ENCODE data around the gene BTRC.

BTRC gene

GRCh38 chr10:101453318-101453717 lies 99.4 kb downstream of the BTRC start:
- no peak overlapping the region for H3K4me3 ChIP-seq (ENCODE audit: low read length)
- TF ChIP-seq ZNF274 (IDR thresholded peaks at IDR 0.05; ENCODE audit: low read depth, low read length), result no peak

DNA sequence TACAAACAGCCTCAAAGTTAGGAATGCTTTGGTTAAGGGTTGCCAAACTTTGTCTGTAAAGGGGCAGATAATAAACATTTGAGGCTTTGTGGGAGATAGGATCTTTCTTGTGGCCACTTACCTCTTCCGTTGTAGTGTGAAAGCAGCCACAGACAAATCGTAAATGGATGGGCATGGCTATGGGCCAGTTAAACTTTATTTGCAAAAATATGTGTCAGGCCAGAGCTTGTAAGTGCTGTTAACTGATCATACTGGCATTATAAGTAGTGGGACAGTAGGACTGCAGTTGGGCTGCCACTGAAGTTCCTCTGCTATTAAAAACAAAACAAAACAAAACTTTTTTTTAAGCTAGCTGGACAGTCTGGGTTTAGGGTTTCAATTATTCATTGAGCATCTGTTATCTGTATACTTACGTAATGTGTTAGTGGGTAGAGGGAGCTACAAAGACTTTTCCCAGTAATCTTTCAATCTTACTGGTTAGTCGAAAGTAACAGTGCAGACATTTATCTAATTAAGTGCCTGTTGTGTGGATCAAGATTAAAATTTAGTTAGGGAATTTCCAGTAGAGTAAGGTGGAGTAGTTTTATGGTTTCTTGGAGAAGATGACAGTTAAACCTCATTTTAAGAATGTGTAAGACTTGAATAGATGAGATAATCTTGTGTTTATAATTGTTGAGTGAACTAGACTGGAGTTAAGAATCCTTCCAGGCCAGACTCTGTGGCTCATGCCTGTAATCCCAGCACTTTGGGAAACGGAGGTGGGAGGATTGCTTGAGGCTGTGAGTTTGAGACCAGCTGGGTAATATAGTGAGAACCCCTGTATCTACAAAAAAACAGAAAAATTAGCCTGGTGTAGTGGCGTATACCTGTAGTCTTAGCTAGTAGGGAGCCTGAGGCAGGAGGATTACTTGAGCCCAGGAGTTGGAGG lies 100.1 kb downstream of the BTRC start:
- TF ChIP-seq ZNF274 (IDR thresholded peaks at IDR 0.05; ENCODE audit: low read depth, low read length), result no peak
- no peak overlapping the region for H3K4me3 ChIP-seq (ENCODE audit: low read length)

DNA sequence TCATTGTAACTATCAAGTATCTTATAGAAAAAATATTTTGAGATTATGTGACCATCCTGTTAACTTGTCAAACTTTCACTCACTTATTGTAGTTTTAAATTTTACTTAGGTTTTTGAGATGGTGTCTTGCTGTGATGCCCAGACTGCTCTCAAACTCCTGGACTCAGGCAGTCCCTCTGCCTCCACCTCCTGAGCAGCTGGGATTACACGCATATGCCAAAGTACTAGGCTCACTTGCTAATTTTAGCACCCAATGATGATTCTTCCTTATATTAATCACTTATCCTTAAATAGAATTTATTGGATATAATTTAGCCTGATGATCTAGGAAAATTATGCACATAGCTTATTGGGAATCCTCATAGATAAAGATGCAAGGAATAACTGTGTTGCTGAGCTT lies 104.9 kb downstream of the BTRC start:
- no peak overlapping the region for H3K4me3 ChIP-seq (ENCODE audit: low read length)
- no peak for TF ChIP-seq ZNF274 (IDR thresholded peaks at IDR 0.05; ENCODE audit: low read depth, low read length)

- TF ChIP-seq ZNF274 (IDR thresholded peaks at IDR 0.05; ENCODE audit: low read depth, low read length), result no peak
- no peak overlapping the region for H3K4me3 ChIP-seq (ENCODE audit: low read length)
Measured at GRCh38 chr10:101464082-101464481, 110.1 kb downstream of the BTRC start.

DNA sequence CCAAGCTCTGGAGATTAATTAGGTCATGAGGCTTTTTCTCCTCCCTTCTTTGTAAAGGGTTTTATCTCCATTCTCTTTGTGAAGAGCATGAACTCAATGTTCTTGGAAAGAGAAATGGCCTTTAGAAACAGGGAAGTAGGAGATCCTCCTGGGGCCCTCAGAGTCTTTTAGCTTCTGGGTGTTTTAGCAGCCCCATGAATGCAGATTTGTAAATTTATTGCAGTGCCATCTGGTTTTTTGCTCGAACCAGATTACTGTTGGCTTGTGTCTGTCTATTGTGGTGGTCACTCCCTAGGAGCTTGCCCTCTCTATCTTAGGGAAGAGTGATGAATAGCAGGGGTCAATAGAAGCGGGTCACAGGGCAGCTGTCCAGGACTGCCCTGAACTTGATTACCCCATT lies 110.6 kb downstream of the BTRC start:
- TF ChIP-seq ZNF274 (IDR thresholded peaks at IDR 0.05; ENCODE audit: low read depth, low read length), result no peak
- no peak overlapping the region for H3K4me3 ChIP-seq (ENCODE audit: low read length)

- TF ChIP-seq ZNF274 (IDR thresholded peaks at IDR 0.05; ENCODE audit: low read depth, low read length), result no peak
- H3K4me3 ChIP-seq (ENCODE audit: low read length), result no peak overlapping the region
Measured at GRCh38 chr10:101466016-101466912, 112.3 kb downstream of the BTRC start.

- H3K4me3 ChIP-seq (ENCODE audit: low read length), result no peak overlapping the region
- no peak for TF ChIP-seq ZNF274 (IDR thresholded peaks at IDR 0.05; ENCODE audit: low read depth, low read length)
Measured at GRCh38 chr10:101467286-101467770, 113.4 kb downstream of the BTRC start.

GRCh38 chr10:101468159-101468558 lies 114.2 kb downstream of the BTRC start:
- no peak overlapping the region for H3K4me3 ChIP-seq (ENCODE audit: low read length)

GRCh38 chr10:101476383-101476782 lies 122.4 kb downstream of the BTRC start:
- H3K4me3 ChIP-seq (ENCODE audit: low read length), result no peak overlapping the region
- TF ChIP-seq ZNF274 (IDR thresholded peaks at IDR 0.05; ENCODE audit: low read depth, low read length), result no peak

More at GRCh38 chr10:101468159-101468558, 114.2 kb downstream of the BTRC start:
- no peak for TF ChIP-seq ZNF274 (IDR thresholded peaks at IDR 0.05; ENCODE audit: low read depth, low read length)

DNA sequence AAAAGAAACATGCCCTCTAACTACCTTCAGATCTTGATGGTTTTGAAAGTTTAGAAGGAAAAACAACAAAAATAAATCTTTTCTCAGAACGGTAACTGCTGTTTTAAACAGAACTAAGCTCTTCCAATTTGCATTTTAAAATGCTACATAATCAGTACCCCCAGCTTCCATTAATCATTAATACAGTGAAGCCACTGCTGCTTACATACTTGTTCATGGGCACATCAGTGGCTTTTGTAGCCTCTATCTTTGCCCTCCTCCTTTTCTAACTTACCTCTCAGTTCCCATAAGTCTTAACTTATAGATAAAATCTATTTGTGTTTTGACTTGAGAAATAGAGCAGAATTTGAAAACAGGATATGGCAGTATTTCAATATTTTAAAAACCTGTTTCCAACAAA lies 125.0 kb downstream of the BTRC start:
- no peak overlapping the region for H3K4me3 ChIP-seq (ENCODE audit: low read length)
- no peak for TF ChIP-seq ZNF274 (IDR thresholded peaks at IDR 0.05; ENCODE audit: low read depth, low read length)

DNA sequence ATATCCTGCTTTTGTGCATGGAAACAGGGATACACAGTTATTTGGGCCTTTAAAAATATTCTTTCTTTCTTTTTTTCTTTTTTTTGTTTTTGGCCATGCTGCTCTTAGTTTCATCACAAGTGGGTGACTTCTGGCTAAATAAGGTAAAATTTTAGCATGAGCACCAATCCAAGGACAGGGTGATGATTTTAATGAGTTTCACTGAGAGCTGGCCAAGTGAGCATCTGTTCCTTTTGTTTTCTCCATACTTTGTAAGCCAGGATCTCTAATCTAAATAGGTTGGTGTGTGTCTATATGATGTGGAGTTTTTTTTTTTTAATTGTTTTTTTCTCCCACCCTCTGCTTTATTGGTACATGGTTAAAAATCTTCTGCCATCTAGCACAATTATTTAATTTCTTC lies 127.3 kb downstream of the BTRC start:
- H3K4me3 ChIP-seq (ENCODE audit: low read length), result no peak overlapping the region
- no peak for TF ChIP-seq ZNF274 (IDR thresholded peaks at IDR 0.05; ENCODE audit: low read depth, low read length)

GRCh38 chr10:101482568-101482967 lies 128.6 kb downstream of the BTRC start:
- no peak for TF ChIP-seq ZNF274 (IDR thresholded peaks at IDR 0.05; ENCODE audit: low read depth, low read length)
- no peak overlapping the region for H3K4me3 ChIP-seq (ENCODE audit: low read length)

DNA sequence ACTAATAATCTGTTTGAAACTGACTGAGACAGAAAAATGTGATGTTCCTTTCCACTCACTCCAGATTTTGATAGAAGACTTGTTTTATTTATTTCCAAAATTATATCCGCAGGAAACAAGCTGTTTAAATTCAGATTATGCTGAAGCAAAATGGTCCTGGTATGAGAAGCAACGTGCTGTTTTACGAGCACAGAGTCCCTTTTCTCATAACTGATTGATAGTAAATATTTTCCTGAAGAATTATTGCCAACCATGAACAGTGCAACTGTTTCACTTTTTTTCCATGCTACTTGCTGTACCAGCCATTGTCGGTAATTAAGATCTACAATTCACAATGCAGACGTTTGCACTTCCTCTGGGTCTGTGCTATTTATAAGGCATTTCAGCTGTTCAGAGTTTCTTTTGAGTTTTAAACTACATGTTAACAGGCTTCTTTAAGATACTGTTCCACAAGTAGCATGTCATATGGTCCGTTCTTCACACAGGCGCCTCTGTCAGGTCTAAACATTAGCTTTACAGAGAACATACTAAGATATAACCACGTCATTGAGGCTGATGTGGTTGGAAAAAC lies 130.3 kb downstream of the BTRC start:
- H3K4me3 ChIP-seq (ENCODE audit: low read length), result no peak overlapping the region
- TF ChIP-seq ZNF274 (IDR thresholded peaks at IDR 0.05; ENCODE audit: low read depth, low read length), result no peak

- H3K4me3 ChIP-seq (ENCODE audit: low read length), result no peak overlapping the region
- no peak for TF ChIP-seq ZNF274 (IDR thresholded peaks at IDR 0.05; ENCODE audit: low read depth, low read length)
Measured at GRCh38 chr10:101485207-101485606, 131.2 kb downstream of the BTRC start.

All from GM08714 (cell line).